Activated T-helper 17 cell treated with anti-CD3 and anti-CD28 coated beads, Interleukin-2, amount 50 U/mL, for 72 hours (primary cell): ENCODE data around the gene PRPSAP2. TPM values are rescaled to one million over a fixed set of nuclear protein-coding genes. Genes with fewer than 3 reads are reported as not detected.

ENCODE experiments used
- total RNA-seq, 2 donors: library from RNA; stranded (reverse); gene quantifications; one replicate each; pipeline ENCODE4 v1.2.3, GENCODE V29; 2022

PRPSAP2 gene
- total RNA-seq, 2 donors from 2014 or later = 34.9 to 35.2 TPM

Other genes starting within 250 kb of the PRPSAP2 start
- not detected for gene TBC1D28, start 213.7 kb upstream of the PRPSAP2 start, total RNA-seq
- 1 to 10 TPM; 4.4 to 7.7 TPM for gene FOXO3B, start 175.8 kb upstream of the PRPSAP2 start, total RNA-seq
- gene FBXW10, start 114.1 kb upstream of the PRPSAP2 start, total RNA-seq = under 1 TPM in 1 of 2 donors, not detected in 1; 0.78 TPM
- gene TVP23B, start 76.9 kb upstream of the PRPSAP2 start, total RNA-seq = 10 to 100 TPM; 30.0 to 30.8 TPM
- not detected for gene SLC5A10, start 94.0 kb downstream of the PRPSAP2 start, total RNA-seq
- gene FAM83G, start 146.6 kb downstream of the PRPSAP2 start, total RNA-seq = 10 to 100 TPM; 15.9 to 22.6 TPM
- 10 to 100 TPM; 13.1 to 14.4 TPM for gene GRAP, start 188.8 kb downstream of the PRPSAP2 start, total RNA-seq